Esophagus muscularis mucosa (tissue), 4 donors: ENCODE measurements around the gene IL20RA. TPM values are rescaled to one million over a fixed set of nuclear protein-coding genes. Genes with fewer than 3 reads are reported as not detected.

Experiments
- DNase-seq: peaks from one replicate; pipeline ENCODE4 v3.0.0-alpha.2; 2017; ENCODE audit errors: extremely low spot score
- H3K27ac ChIP-seq, 4 donors: fragments of 200-600 bp; sonication (generic); replicated peaks in 1 of 4; 1 replicate in 3 of 4; 2 replicates in 1 of 4; pipeline ENCODE4 v1.5.1; 2016 to 2019; ENCODE audit warnings: mild to moderate bottlenecking in 1 of 4
- H3K27me3 ChIP-seq, 4 donors: fragments of 200-600 bp; sonication (generic); one replicate each; pipeline versions ENCODE4 v1.5.1 to v1.6.0; 2016 to 2019
- H3K36me3 ChIP-seq, 4 donors: fragments of 200-600 bp; sonication (generic); one replicate each; pipeline ENCODE4 v1.5.1; 2016 to 2019
- H3K4me1 ChIP-seq, 4 donors: fragments of 200-600 bp; sonication (generic); one replicate each; pipeline ENCODE4 v1.5.1; 2016 to 2019
- H3K4me3 ChIP-seq, 4 donors: fragments of 200-600 bp; sonication (generic); 1 replicate in 2 of 4; 2 replicates in 2 of 4; pipeline ENCODE4 v1.5.1; 2016 to 2019; ENCODE audit warnings: mild to moderate bottlenecking in 4 of 4, moderate library complexity in 1 of 4
- H3K9me3 ChIP-seq, 4 donors: fragments of 200-600 bp; sonication (generic); 1 replicate in 3 of 4; 2 replicates in 1 of 4; pipeline ENCODE4 v1.5.1; 2016 to 2019
- CTCF ChIP-seq, 3 experiments: fragments of 200-600 bp in 2 of 3; fragments of 450-650 bp in 1 of 3; sonication (generic) in 2 of 3; IDR thresholded peaks; one replicate each; pipeline ENCODE4 v1.5.1; 2017 to 2019; ENCODE audit warnings: antibody characterized with exemption in 3 of 3, mild to moderate bottlenecking in 2 of 3, moderate library complexity in 1 of 3
- EP300 ChIP-seq: sonication (generic); formaldehyde crosslinking; IDR thresholded peaks from one replicate; pipeline ENCODE4 v1.6.1; 2017; ENCODE audit warnings: antibody characterized with exemption
- POLR2A ChIP-seq: fragments of 450-650 bp; IDR thresholded peaks from one replicate; pipeline ENCODE4 v1.6.1; 2017; ENCODE audit warnings: antibody characterized with exemption, moderate library complexity, mild to moderate bottlenecking, low read depth
- POLR2AphosphoS5 ChIP-seq, 2 donors: sonication (generic); formaldehyde crosslinking; IDR thresholded peaks; one replicate each; pipeline ENCODE4 v1.6.1; 2017; ENCODE audit warnings: antibody characterized with exemption in 2 of 2
- WGBS: methylation state at CpG from one replicate; pipeline ENCODE4 v1.1.5; 2018; 5-methylcytosine and 5-hydroxymethylcytosine counted together
- intact Hi-C: fragments of 100-400 bp; cut with DNase I; formaldehyde crosslinking; loops from one replicate; pipeline ENCODE4 v1.15.1; 2023
- total RNA-seq, 4 donors: library from RNA; depleted of rRNA; stranded (reverse); fragments of >200 nt; gene quantifications; one replicate each; pipeline versions ENCODE4 v1.1.0 to v1.2.1, GENCODE V29; 2016

The IL20RA gene, protein sequence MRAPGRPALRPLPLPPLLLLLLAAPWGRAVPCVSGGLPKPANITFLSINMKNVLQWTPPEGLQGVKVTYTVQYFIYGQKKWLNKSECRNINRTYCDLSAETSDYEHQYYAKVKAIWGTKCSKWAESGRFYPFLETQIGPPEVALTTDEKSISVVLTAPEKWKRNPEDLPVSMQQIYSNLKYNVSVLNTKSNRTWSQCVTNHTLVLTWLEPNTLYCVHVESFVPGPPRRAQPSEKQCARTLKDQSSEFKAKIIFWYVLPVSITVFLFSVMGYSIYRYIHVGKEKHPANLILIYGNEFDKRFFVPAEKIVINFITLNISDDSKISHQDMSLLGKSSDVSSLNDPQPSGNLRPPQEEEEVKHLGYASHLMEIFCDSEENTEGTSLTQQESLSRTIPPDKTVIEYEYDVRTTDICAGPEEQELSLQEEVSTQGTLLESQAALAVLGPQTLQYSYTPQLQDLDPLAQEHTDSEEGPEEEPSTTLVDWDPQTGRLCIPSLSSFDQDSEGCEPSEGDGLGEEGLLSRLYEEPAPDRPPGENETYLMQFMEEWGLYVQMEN
- total RNA-seq: 1 to 10 TPM; 1.6 to 5.0 (median 2.2) TPM

DNA sequence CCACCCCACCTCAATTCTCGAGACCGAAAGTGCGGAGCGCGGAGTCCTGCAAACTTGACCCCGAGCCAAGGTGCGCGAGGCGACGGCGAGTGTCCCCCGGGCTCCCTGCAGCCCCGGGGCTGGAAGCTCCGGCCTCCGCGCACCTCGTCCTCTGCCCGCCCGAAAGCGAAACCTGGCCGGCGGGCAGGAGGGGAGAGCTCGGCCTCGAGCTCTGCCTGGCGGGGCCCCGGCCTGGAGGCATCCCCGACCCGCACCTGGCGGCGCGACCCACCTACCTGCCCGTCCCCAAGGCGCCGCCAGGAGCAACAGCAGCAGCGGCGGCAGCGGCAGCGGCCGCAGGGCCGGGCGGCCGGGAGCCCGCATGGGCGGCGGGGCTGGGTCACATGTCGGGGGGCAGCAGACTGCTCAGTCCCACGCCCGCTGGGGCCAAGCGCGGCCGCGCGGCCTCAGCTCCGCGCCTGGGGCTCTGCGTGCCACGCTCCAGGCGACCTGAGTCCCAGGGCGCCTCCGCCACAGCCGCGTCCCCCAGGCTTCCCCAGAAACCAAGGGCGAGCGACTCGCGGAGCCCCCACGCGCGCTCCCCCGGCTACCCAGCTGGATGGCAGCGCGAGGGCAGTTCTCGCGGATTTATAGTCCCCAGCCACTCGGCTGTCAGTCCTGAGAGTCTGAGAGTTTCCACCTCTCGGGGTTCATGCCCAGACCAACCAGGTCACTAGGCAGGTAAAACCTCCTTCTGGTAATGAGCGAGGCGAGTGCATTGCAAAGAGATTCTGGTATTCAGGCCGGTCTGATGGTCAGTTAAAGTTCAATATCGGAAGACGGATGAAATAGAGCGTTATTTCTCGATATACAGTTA is at the start of gene IL20RA:
Gene IL20RA, minus strand, starts transcription at position 600 of the 856 bp plus-strand sequence. Its CDS starts 237 bp downstream, at position 363.
- Histone ChIP-seq H3K4me1 (peaks cover 0 to 12% (median 7%) of the 10 kb centered on the region in 4 donors), H3K27me3 (peaks cover 0 to 30% (median 4%) of the 10 kb centered on the region in 4 donors), H3K4me3 (peak within 1 kb of the TSS; percentile 68 to 92 (median 85)), H3K36me3 (no peaks in the 10 kb centered on the region), H3K9me3 (no peaks in the 10 kb centered on the region), H3K27ac (peak within 1 kb of the TSS; percentile 40 to 73 (median 52))
- DNase-seq: no peak
- intact Hi-C loops: no loop called here
- 40% methylated on average over 22 of the region's 83 CpGs for WGBS
- TF ChIP-seq POLR2A: no peak
- no peak for TF ChIP-seq POLR2AphosphoS5 (IDR thresholded peaks at IDR 0.05)
- TF ChIP-seq EP300: no peak
- TF ChIP-seq CTCF (IDR thresholded peaks at IDR 0.05): no peak

DNA sequence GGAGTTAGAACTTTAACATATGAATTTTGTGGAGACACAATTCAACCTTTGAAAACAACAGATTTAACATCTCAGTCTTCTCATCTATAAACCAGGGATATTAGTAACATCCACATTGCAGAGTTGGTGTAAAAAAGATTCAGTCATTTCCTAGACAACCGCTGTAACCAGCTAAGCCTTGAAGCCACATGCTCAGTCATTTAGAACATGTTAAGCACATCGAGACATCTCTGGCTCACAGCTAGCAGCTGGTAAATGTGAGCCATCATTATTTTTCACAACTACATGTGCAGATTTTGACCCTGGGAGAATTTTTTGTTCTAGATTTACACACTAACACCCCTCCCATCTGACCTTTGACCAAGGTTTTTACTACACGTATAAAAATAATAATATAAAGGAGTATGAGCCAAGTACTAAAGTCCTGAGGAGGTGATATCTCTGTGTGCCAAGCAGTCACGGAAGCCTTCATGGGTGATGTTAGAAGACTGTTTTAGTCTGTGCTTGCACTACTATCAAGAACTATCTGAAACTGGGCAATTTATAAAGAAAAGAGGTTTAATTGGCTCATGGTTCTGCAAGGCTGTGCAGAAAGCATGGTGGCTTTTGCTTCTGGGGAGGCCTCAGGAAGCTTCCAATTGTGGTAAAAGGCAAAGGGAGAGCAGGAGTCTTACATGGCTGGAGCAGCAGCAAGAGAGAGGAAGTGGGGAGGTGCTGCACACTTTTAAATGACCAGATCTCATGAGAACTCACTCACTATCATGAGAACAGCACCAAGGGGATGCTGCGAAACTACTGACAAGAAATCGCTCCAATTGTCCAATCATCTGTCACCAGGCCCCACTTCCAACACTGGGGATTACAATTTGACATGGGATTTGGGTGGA is 48.7 kb upstream of the IL20RA start:
- no peaks in the 10 kb centered on the region for H3K36me3 ChIP-seq
- no peak overlapping the region for H3K27ac ChIP-seq
- no peak for DNase-seq
- 88% methylated on average over 6 of the region's 6 CpGs for WGBS
- no peak for TF ChIP-seq CTCF (IDR thresholded peaks at IDR 0.05)
- TF ChIP-seq POLR2AphosphoS5 (IDR thresholded peaks at IDR 0.05): no peak
- no peak for TF ChIP-seq POLR2A
- TF ChIP-seq EP300: no peak
- no peaks in the 10 kb centered on the region for H3K4me1 ChIP-seq
- intact Hi-C loops: loop anchor here (2.0 to 5.0 kb wide), 2 partner anchors 221 to 549 kb away; no protein-coding TSS in a partner anchor
- H3K9me3 ChIP-seq: no peaks in the 10 kb centered on the region
- H3K4me3 ChIP-seq: no peak overlapping the region
- peaks cover 0 to 17% (median 0%) of the 10 kb centered on the region in 4 donors for H3K27me3 ChIP-seq

GRCh38 chr6:137092018-137092417 is 47.3 kb upstream of the IL20RA start:
- Histone ChIP-seq H3K27me3 (peaks cover 0 to 17% (median 0%) of the 10 kb centered on the region in 4 donors), H3K36me3 (no peaks in the 10 kb centered on the region), H3K27ac (no peak overlapping the region), H3K4me1 (no peaks in the 10 kb centered on the region), H3K4me3 (no peak overlapping the region), H3K9me3 (no peaks in the 10 kb centered on the region)
- 78% methylated on average over 1 of the region's 1 CpG for WGBS
- no peak for TF ChIP-seq POLR2AphosphoS5 (IDR thresholded peaks at IDR 0.05)
- TF ChIP-seq EP300: no peak
- no peak for TF ChIP-seq CTCF (IDR thresholded peaks at IDR 0.05)
- no peak for TF ChIP-seq POLR2A
- intact Hi-C loops: loop anchor here (5.0 kb wide), 1 partner anchor 550 kb away; no protein-coding TSS in a partner anchor
- no peak for DNase-seq

DNA sequence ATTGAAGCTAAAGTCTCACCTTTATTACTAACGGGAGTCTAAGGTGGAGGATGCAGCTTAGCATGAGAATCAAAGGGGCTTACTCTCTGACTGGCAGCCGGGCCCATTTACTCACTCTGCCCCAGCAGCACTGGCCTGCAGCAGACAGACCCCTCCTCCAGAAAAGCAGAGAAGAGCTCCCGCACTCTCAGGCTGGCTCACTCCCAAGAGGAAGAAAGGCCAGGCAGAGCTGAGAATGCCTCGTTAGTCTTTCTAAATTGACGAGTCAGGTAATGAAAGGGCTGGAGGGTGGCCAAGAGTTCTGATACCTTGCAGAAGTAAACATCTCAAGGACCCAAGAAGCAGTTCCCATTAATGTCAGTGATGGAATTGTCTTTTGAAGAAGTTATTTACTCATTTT is 44.5 kb upstream of the IL20RA start:
- intact Hi-C loops: no loop called here
- Histone ChIP-seq H3K9me3 (no peaks in the 10 kb centered on the region), H3K4me1 (no peaks in the 10 kb centered on the region), H3K27ac (no peak overlapping the region), H3K4me3 (no peak overlapping the region), H3K27me3 (peaks cover 0 to 17% (median 0%) of the 10 kb centered on the region in 4 donors), H3K36me3 (no peaks in the 10 kb centered on the region)
- WGBS: 45% methylated on average over 5 of the region's 5 CpGs
- peak; percentile 19 for DNase-seq
- TF ChIP-seq CTCF (IDR thresholded peaks at IDR 0.05): no peak
- TF ChIP-seq POLR2A: no peak
- TF ChIP-seq EP300: no peak
- no peak for TF ChIP-seq POLR2AphosphoS5 (IDR thresholded peaks at IDR 0.05)
